GM12878 (cell line): ENCODE data around the gene HMCN1. TPM values are rescaled to one million over a fixed set of nuclear protein-coding genes. Genes with fewer than 3 reads are reported as not detected.

ENCODE experiments used
- ATAC-seq: fragments of 200-7000 bp; cut with Tn5 transposase; 3 replicates; pipeline ENCODE4 v1.9.1; 2020; ENCODE audit warnings: mild to moderate bottlenecking, moderate library complexity
- BruUV-seq: library from RNA; stranded (reverse); fragments of 400-500 nt; replicated peaks from 2 replicates; lab custom pipeline; 2021; lab: Mats Ljungman, UMichigan
- CTCF ChIA-PET: fragments of 300-600 bp; sonication (Branson Sonifier 250); formaldehyde crosslinking; extraction: SDS; loops from one replicate; lab custom pipeline; 2021; ENCODE audit warnings: inconsistent platforms; lab: Yijun Ruan, JAX
- POLR2A ChIA-PET: fragments of 350-600 bp; formaldehyde crosslinking; extraction: SDS; loops from one replicate; lab custom pipeline; 2021; ENCODE audit warnings: inconsistent platforms; lab: Charles Lee
- RAD21 ChIA-PET: fragments of 300-600 bp; sonication (Branson Sonifier 250); formaldehyde crosslinking; loops from one replicate; lab custom pipeline; 2023; ENCODE audit warnings: antibody characterized with exemption; ENCODE audit not compliant: unreplicated experiment; lab: Charles Lee
- SMC1A ChIA-PET: fragments of 300-600 bp; sonication (Branson Sonifier 250); formaldehyde crosslinking; loops from one replicate; lab custom pipeline; 2023; ENCODE audit not compliant: unreplicated experiment, uncharacterized antibody; lab: Charles Lee
- DNase-seq: peaks from one replicate; pipeline ENCODE4 v3.0.0-alpha.2; 2011; ENCODE audit warnings: low read depth, low spot score
- FAIRE-seq: peaks from 3 replicates; lab custom pipeline; 2011; peaks lifted over from hg19 to GRCh38; lab: Jason Lieb, UNC
- H2AFZ ChIP-seq: 2 replicates; pipeline ENCODE4 v1.6.0; 2011; ENCODE audit warnings: low read depth, low read length, control low read depth; ENCODE audit not compliant: control insufficient read depth
- H3K27ac ChIP-seq: 2 replicates; pipeline ENCODE4 v1.5.1; 2011; ENCODE audit warnings: control low read depth; ENCODE audit not compliant: control insufficient read depth, insufficient read depth
- H3K27me3 ChIP-seq, 2 experiments: replicated peaks in 1 of 2; 2 replicates each; pipeline versions ENCODE4 v1.6.0 to v1.6.1; 2011; ENCODE audit warnings: low read length in 1 of 2; ENCODE audit not compliant: control insufficient read depth in 2 of 2, insufficient read depth in 2 of 2
- H3K36me3 ChIP-seq, 2 experiments: 2 replicates each; pipeline ENCODE4 v1.5.1; 2011; ENCODE audit warnings: low read length in 1 of 2; ENCODE audit not compliant: control insufficient read depth in 2 of 2, insufficient read depth in 2 of 2
- H3K4me1 ChIP-seq: 2 replicates; pipeline ENCODE4 v1.6.1; 2011; ENCODE audit warnings: mild to moderate bottlenecking, low read length, moderate library complexity, mixed read lengths; ENCODE audit not compliant: control insufficient read depth, insufficient read depth
- H3K4me2 ChIP-seq: 2 replicates; pipeline ENCODE4 v1.6.0; 2011; ENCODE audit warnings: control low read depth; ENCODE audit not compliant: control insufficient read depth, insufficient read depth
- H3K4me3 ChIP-seq: fragments of 200-600 bp; sonication (generic); 2 replicates; pipeline ENCODE4 v1.5.1; 2016
- H3K79me2 ChIP-seq: 2 replicates; pipeline ENCODE4 v1.6.0; 2011; ENCODE audit warnings: low read length; ENCODE audit not compliant: control insufficient read depth, insufficient read depth
- H3K9ac ChIP-seq: 2 replicates; pipeline ENCODE4 v1.8.0; 2011; ENCODE audit warnings: low read length, control low read depth, mixed read lengths; ENCODE audit not compliant: control insufficient read depth, insufficient read depth
- H3K9me3 ChIP-seq: replicated peaks from 3 replicates; pipeline ENCODE4 v1.5.1; 2011; ENCODE audit warnings: mild to moderate bottlenecking, low read length; ENCODE audit not compliant: control insufficient read depth, insufficient read depth
- H4K20me1 ChIP-seq: 2 replicates; pipeline ENCODE4 v1.6.0; 2011; ENCODE audit not compliant: control insufficient read depth, insufficient read depth
- BRCA1 ChIP-seq: IDR thresholded peaks from 2 replicates; pipeline ENCODE4 v1.6.1; 2011; ENCODE audit warnings: low read depth, low read length, improper control_type of control experiment
- EED ChIP-seq: sonication (generic); IDR thresholded peaks from 2 replicates; pipeline ENCODE4 v1.6.1; 2016; ENCODE audit warnings: antibody characterized with exemption, low read depth
- ETV6 ChIP-seq, 2 experiments: fragments of 450-650 bp in 1 of 2; IDR thresholded peaks in 1 of 2; conservative IDR thresholded peaks in 1 of 2; 2 replicates each; pipeline ENCODE4 v1.6.1; 2014; ENCODE audit warnings: antibody characterized with exemption in 1 of 2, borderline replicate concordance in 1 of 2, low read depth in 1 of 2, mild to moderate bottlenecking in 1 of 2, moderate library complexity in 1 of 2
- IKZF2 ChIP-seq, 2 experiments: fragments of 450-650 bp; IDR thresholded peaks; 2 replicates each; pipeline ENCODE4 v1.6.1; 2017; ENCODE audit warnings: mild to moderate bottlenecking in 2 of 2, moderate library complexity in 2 of 2
- MYC ChIP-seq: IDR thresholded peaks from 2 replicates; pipeline ENCODE4 v1.6.1; 2011; ENCODE audit warnings: mild to moderate bottlenecking, low read length, moderate library complexity, inconsistent platforms; ENCODE audit not compliant: insufficient read depth, insufficient replicate concordance, insufficient read length, severe bottlenecking
- NR2F1 ChIP-seq: fragments of 450-650 bp; conservative IDR thresholded peaks from 2 replicates; pipeline ENCODE4 v1.6.1; 2017; ENCODE audit warnings: mild to moderate bottlenecking
- RAD51 ChIP-seq: fragments of 450-650 bp; IDR thresholded peaks from 2 replicates; pipeline ENCODE4 v1.6.1; 2016; ENCODE audit warnings: moderate library complexity, mild to moderate bottlenecking, inconsistent platforms
- RFX5 ChIP-seq: IDR thresholded peaks from 2 replicates; pipeline ENCODE4 v1.6.1; 2011; ENCODE audit warnings: low read depth, low read length, improper control_type of control experiment
- SMC3 ChIP-seq: IDR thresholded peaks from 2 replicates; pipeline ENCODE4 v1.6.1; 2011; ENCODE audit warnings: low read length, improper control_type of control experiment, borderline replicate concordance
- SPI1 ChIP-seq: IDR thresholded peaks from 2 replicates; pipeline ENCODE4 v1.6.1; 2011; ENCODE audit warnings: low read depth, mild to moderate bottlenecking, low read length, moderate library complexity, borderline replicate concordance; ENCODE audit not compliant: insufficient read depth
- SUPT20H ChIP-seq: IDR thresholded peaks from 2 replicates; pipeline ENCODE4 v1.6.1; 2011; ENCODE audit warnings: low read depth, mild to moderate bottlenecking, low read length, moderate library complexity, borderline replicate concordance; ENCODE audit not compliant: control insufficient read depth
- TAF1 ChIP-seq: IDR thresholded peaks from 2 replicates; pipeline ENCODE4 v1.6.1; 2011; ENCODE audit warnings: mild to moderate bottlenecking, low read depth, low read length, borderline replicate concordance
- TCF12 ChIP-seq: IDR thresholded peaks from 2 replicates; pipeline ENCODE4 v1.6.1; 2011; ENCODE audit warnings: low read depth, mild to moderate bottlenecking, low read length
- WGBS: methylation state at CpG from one replicate; pipeline ENCODE4 v1.1.6; 2016; ENCODE audit warnings: low lambda C conversion rate; ENCODE audit not compliant: insufficient replicate concordance, insufficient coverage; ENCODE audit errors: missing lambda C conversion rate; 5-methylcytosine and 5-hydroxymethylcytosine counted together
- in situ Hi-C: fragments of 300-500 bp; cut with MboI; formaldehyde crosslinking; loops from 9 replicates; pipeline ENCODE4 v1.14.3; 2018; ENCODE audit warnings: mixed read lengths
- intact Hi-C: fragments of 100-400 bp; cut with micrococcal nuclease; formaldehyde crosslinking; loops from one replicate; pipeline ENCODE4 v1.14.2; 2022; ENCODE audit not compliant: unreplicated experiment
- polyA plus RNA-seq, 11 experiments: library from polyadenylated mRNA; depleted of rRNA in 4 of 11; unstranded in 6 of 11; stranded (reverse) in 5 of 11; fragments of >200 nt; fragmentation: Nextera tagmentation in 4 of 11; fragmentation: Illumina TruSeq in 1 of 11; extraction: Ambion mirVana in 4 of 11; extraction: Trizol in 1 of 11; gene quantifications; 1 replicate in 1 of 11; 2 replicates in 10 of 11; pipeline versions ENCODE4 v1.2.1 to v1.2.3, GENCODE V29; 2011 to 2016; ENCODE audit warnings: inconsistent platforms in 2 of 11, missing spikeins in 2 of 11, low read depth in 1 of 11
- total RNA-seq, 4 experiments: library from RNA; depleted of rRNA in 3 of 4; stranded (reverse); fragments of >200 nt in 3 of 4; fragmentation: Illumina TruSeq in 1 of 4; extraction: Trizol in 1 of 4; gene quantifications; 2 replicates each; pipeline versions ENCODE4 v1.2.1 to v1.2.3, GENCODE V29; 2013 to 2021

The HMCN1 gene
- total and polyA plus RNA-seq, 10 of the 15 experiments (the other 5 are each of a cell fraction or from before 2014, with no cell fraction given), result under 0.01 to 0.07 TPM; not detected in 8

DNA sequence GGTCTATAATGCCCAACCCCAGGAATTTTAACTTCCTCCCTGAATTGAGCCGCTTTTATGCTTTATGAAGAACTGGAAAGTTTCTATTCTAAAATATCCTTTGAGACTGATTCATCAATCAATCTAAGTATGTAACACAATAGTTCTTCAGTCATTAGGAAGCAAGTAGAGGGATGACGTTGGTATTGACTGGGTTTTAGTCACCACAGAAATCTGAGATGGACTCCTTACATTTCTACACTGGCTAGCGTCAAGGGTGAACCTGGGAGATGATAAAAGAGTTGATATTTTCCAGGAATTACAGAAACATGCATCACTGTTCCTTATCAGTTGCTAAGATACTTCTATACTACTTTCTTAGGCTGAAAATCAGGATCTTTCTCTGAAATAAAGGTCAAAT lies 308.0 kb downstream of the HMCN1 start:
- ATAC-seq (no peak), DNase-seq (no peak), FAIRE-seq (no peak)
- no peak overlapping the region for H3K4me2 ChIP-seq
- no peak overlapping the region for H3K27ac ChIP-seq
- H2AFZ ChIP-seq, result no peak overlapping the region
- ChIA-PET RAD21 (no interaction called here), CTCF (no interaction called here), POLR2A (no interaction called here), SMC1A (interaction anchor here (1.0 kb wide), 1 partner anchor 8 kb away, joined by 4 read pairs; no protein-coding TSS in a partner anchor)
- in situ Hi-C loops, result no loop called here
- TF ChIP-seq ETV6 (conservative IDR thresholded peaks at IDR 0.05 in 1 of 2, IDR thresholded peaks at IDR 0.05 in 1 of 2; ENCODE audit: borderline replicate concordance in 1 of 2, low read depth in 1 of 2), result no peak
- TF ChIP-seq NR2F1, result no peak
- no peak for TF ChIP-seq TCF12
- TF ChIP-seq SMC3, result no peak
- H4K20me1 ChIP-seq, result no peaks in the 10 kb centered on the region
- no peaks in the 10 kb centered on the region for H3K4me1 ChIP-seq
- WGBS, result 30% methylated on average over 3 of the region's 3 CpGs
- no peak overlapping the region for H3K9ac ChIP-seq
- intact Hi-C loops, result no loop called here
- H3K4me3 ChIP-seq, result no peak overlapping the region
- H3K27me3 ChIP-seq, result no peaks in the 10 kb centered on the region
- H3K9me3 ChIP-seq, result no peaks in the 10 kb centered on the region
- no peaks in the 10 kb centered on the region for H3K36me3 ChIP-seq
- H3K79me2 ChIP-seq, result no peaks in the 10 kb centered on the region
- no TSS peak for BruUV-seq

- no peak for TF ChIP-seq RFX5
- TF ChIP-seq IKZF2 (IDR thresholded peaks at IDR 0.05), result no peak
- no peak for TF ChIP-seq MYC
- TF ChIP-seq SUPT20H, result no peak
- no peak for TF ChIP-seq SPI1
- no peak for TF ChIP-seq TAF1
- TF ChIP-seq EED, result no peak
- TF ChIP-seq BRCA1, result no peak
- no peak for TF ChIP-seq RAD51
- CTCF ChIA-PET, result no interaction called here
- SMC1A ChIA-PET, result interaction anchor here (1.0 kb wide), 1 partner anchor 9 kb away, joined by 4 read pairs; no protein-coding TSS in a partner anchor
- DNase-seq (no peak), FAIRE-seq (no peak), ATAC-seq (no peak)
- Histone ChIP-seq H3K27ac (no peak overlapping the region), H3K4me1 (no peaks in the 10 kb centered on the region), H3K9ac (no peak overlapping the region), H3K79me2 (no peaks in the 10 kb centered on the region), H3K27me3 (no peaks in the 10 kb centered on the region), H3K4me2 (no peak overlapping the region), H3K9me3 (no peaks in the 10 kb centered on the region), H3K4me3 (no peak overlapping the region), H2AFZ (no peak overlapping the region), H4K20me1 (no peaks in the 10 kb centered on the region), H3K36me3 (no peaks in the 10 kb centered on the region)
- no TSS peak for BruUV-seq
- RAD21 ChIA-PET, result no interaction called here
- in situ Hi-C loops (no loop called here), intact Hi-C loops (no loop called here)
- WGBS, result 0% methylated on average over 1 of the region's 1 CpG
- POLR2A ChIA-PET, result no interaction called here
These were observed 309.1 kb downstream of the HMCN1 start for GRCh38 chr1:186043296-186043695.
